Spleen (tissue), 11 donors: ENCODE results near the gene PARD3. TPM values are rescaled to one million over a fixed set of nuclear protein-coding genes. Genes with fewer than 3 reads are reported as not detected.

Experiments used
- DNase-seq: peaks from one replicate; pipeline ENCODE4 v3.0.0-alpha.2; 2020
- H3K27ac ChIP-seq, 8 donors: fragments of 200-600 bp; sonication (generic) in 7 of 8; 1 replicate in 4 of 8; 2 replicates in 4 of 8; pipeline versions ENCODE4 v1.5.0 to v1.8.0; 2016 to 2021; ENCODE audit warnings: inconsistent platforms in 4 of 8, mild to moderate bottlenecking in 4 of 8, moderate library complexity in 1 of 8
- H3K27me3 ChIP-seq, 7 donors: fragments of 200-600 bp; sonication (generic) in 6 of 7; replicated peaks in 1 of 7; 1 replicate in 4 of 7; 2 replicates in 3 of 7; pipeline versions ENCODE4 v1.5.0 to v1.8.0; 2016 to 2021; ENCODE audit warnings: inconsistent platforms in 3 of 7, mild to moderate bottlenecking in 1 of 7
- H3K36me3 ChIP-seq, 6 donors: fragments of 200-600 bp; sonication (generic) in 5 of 6; 1 replicate in 4 of 6; 2 replicates in 2 of 6; pipeline versions ENCODE4 v1.5.0 to v1.8.0; 2016 to 2021; ENCODE audit warnings: inconsistent platforms in 2 of 6
- H3K4me1 ChIP-seq, 6 donors: fragments of 200-600 bp; sonication (generic) in 5 of 6; 1 replicate in 3 of 6; 2 replicates in 3 of 6; pipeline versions ENCODE4 v1.5.0 to v1.8.0; 2016 to 2021; ENCODE audit warnings: inconsistent platforms in 3 of 6
- H3K4me3 ChIP-seq, 8 donors: fragments of 200-600 bp; sonication (generic) in 7 of 8; 1 replicate in 4 of 8; 2 replicates in 4 of 8; pipeline versions ENCODE4 v1.5.0 to v1.8.0; 2016 to 2021; ENCODE audit warnings: inconsistent platforms in 4 of 8, mild to moderate bottlenecking in 4 of 8, moderate library complexity in 2 of 8
- H3K9me3 ChIP-seq, 8 donors: fragments of 200-600 bp; sonication (generic) in 7 of 8; 1 replicate in 4 of 8; 2 replicates in 4 of 8; pipeline versions ENCODE4 v1.5.0 to v1.8.0; 2016 to 2021; ENCODE audit warnings: inconsistent platforms in 4 of 8
- POLR2A ChIP-seq, 3 donors: fragments of 450-650 bp; IDR thresholded peaks; one replicate each; pipeline ENCODE4 v1.5.1; 2017; ENCODE audit warnings: antibody characterized with exemption in 3 of 3, mild to moderate bottlenecking in 1 of 3
- POLR2AphosphoS5 ChIP-seq, 3 donors: sonication (generic); formaldehyde crosslinking; IDR thresholded peaks; one replicate each; pipeline ENCODE4 v1.5.1; 2017; ENCODE audit warnings: antibody characterized with exemption in 3 of 3
- WGBS, 5 donors: extraction: QIAGEN DNeasy Blood & Tissue Kit in 3 of 5; methylation state at CpG; one replicate each; pipeline versions ENCODE4 v1.1.5 to v1.1.7; 2013 to 2018; 5-methylcytosine and 5-hydroxymethylcytosine counted together
- intact Hi-C: fragments of 100-400 bp; cut with DNase I; formaldehyde crosslinking; loops from one replicate; pipeline ENCODE4 v1.15.0; 2023; ENCODE audit warnings: low total_unique reads
- polyA plus RNA-seq, 3 donors: library from polyadenylated mRNA; stranded (reverse); fragments of 200-250 nt; gene quantifications; one replicate each; pipeline ENCODE4 v1.2.1, GENCODE V29; 2013
- total RNA-seq, 7 donors: library from RNA; depleted of rRNA in 3 of 7; stranded (reverse); fragments of >200 nt in 3 of 7; fragmentation: NEBNext Ultra II Directional in 4 of 7; extraction: Animal tissue kit (Norgen Biotek cat#: 25700) in 4 of 7; gene quantifications; one replicate each; pipeline versions ENCODE4 v1.1.0 to v1.2.1, GENCODE V29; 2016 to 2021
- TF ChIP-seq, protein P1 (sequence below), 11 experiments: fragments of 200-600 bp in 7 of 11; fragments of 450-650 bp in 4 of 11; sonication (generic) in 4 of 11; IDR thresholded peaks in 8 of 11; conservative IDR thresholded peaks in 3 of 11; 1 replicate in 7 of 11; 2 replicates in 4 of 11; pipeline versions ENCODE4 v1.4.0 to v1.8.0; 2016 to 2021; ENCODE audit warnings: antibody characterized with exemption in 11 of 11, inconsistent platforms in 4 of 11, mild to moderate bottlenecking in 1 of 11
- donor health status: healthy with polysubstance abuse.
- donor health status: DM: no; HTN: no; CAD: no; lungs with moderate emphysema.
- donor health status: DM: no; HTN: no; CAD: no.
- donor health status: Bipolar disorder and iron deficiency.
- donor health status: healthy.
- donor health status: DM: no; HTN: no; CAD: no.
- donor health status: DM: yes; HTN: yes; CAD: no.

PARD3 gene
- total and polyA plus RNA-seq, 10 donors: 2.8 to 18.9 (median 10.8) TPM

DNA sequence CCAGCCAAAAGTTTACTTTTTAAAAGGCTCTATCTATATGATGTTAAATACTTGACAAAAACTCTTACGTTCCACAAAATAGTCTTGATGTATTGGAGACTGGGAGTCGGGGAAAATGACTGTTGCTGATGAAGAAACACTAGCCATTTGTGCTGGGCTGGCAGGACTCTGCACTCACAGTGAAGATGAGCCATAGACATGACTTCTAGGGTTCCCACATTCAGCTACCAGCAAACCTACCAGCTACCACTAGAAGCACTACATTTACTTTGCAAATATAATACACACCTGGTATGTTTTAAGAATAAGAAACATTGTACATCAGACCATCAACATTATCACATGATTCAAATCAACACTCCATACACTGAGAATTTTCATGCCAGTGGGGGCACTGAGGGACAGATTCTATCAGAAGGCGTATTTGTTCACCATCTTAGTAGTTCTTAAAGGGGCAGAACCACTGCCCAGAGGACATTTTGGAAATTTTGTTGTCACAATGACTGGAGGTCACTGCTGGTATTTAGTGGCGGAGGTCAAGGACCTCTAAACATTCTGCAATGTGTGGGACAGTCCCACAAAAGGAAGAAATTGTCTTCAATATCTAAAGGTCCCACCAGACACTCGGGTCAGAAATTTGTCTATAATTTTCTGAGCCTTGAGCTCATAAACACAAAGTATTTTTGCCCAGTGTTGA is 52.3 kb downstream of the PARD3 start:
- DNase-seq: no peak
- no peak overlapping the region for H3K27ac ChIP-seq
- no peaks in the 10 kb centered on the region for H3K9me3 ChIP-seq
- no peaks in the 10 kb centered on the region for H3K4me1 ChIP-seq
- TF ChIP-seq POLR2AphosphoS5 (IDR thresholded peaks at IDR 0.05) (no peak), POLR2A (IDR thresholded peaks at IDR 0.05) (no peak)
- TF ChIP-seq, protein P1, sequence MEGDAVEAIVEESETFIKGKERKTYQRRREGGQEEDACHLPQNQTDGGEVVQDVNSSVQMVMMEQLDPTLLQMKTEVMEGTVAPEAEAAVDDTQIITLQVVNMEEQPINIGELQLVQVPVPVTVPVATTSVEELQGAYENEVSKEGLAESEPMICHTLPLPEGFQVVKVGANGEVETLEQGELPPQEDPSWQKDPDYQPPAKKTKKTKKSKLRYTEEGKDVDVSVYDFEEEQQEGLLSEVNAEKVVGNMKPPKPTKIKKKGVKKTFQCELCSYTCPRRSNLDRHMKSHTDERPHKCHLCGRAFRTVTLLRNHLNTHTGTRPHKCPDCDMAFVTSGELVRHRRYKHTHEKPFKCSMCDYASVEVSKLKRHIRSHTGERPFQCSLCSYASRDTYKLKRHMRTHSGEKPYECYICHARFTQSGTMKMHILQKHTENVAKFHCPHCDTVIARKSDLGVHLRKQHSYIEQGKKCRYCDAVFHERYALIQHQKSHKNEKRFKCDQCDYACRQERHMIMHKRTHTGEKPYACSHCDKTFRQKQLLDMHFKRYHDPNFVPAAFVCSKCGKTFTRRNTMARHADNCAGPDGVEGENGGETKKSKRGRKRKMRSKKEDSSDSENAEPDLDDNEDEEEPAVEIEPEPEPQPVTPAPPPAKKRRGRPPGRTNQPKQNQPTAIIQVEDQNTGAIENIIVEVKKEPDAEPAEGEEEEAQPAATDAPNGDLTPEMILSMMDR (IDR thresholded peaks at IDR 0.05 in 8 of 11, conservative IDR thresholded peaks at IDR 0.05 in 3 of 11): no peak
- intact Hi-C loops: no loop called here
- no peak overlapping the region for H3K4me3 ChIP-seq
- H3K36me3 ChIP-seq: no peaks in the 10 kb centered on the region
- 63 to 83% (median 79%) methylated on average over 5 of the region's 5 CpGs for WGBS, 5 donors
- no peaks in the 10 kb centered on the region for H3K27me3 ChIP-seq

- DNase-seq: no peak
- no peaks in the 10 kb centered on the region for H3K9me3 ChIP-seq
- H3K27ac ChIP-seq: no peak overlapping the region
- no peaks in the 10 kb centered on the region for H3K27me3 ChIP-seq
- 92 to 97% (median 95%) methylated on average over 3 of the region's 3 CpGs for WGBS, 5 donors
- H3K4me1 ChIP-seq: no peaks in the 10 kb centered on the region
- H3K36me3 ChIP-seq: no peaks in the 10 kb centered on the region
- intact Hi-C loops: no loop called here
- no peak overlapping the region for H3K4me3 ChIP-seq
- TF ChIP-seq POLR2A (IDR thresholded peaks at IDR 0.05) (no peak), POLR2AphosphoS5 (IDR thresholded peaks at IDR 0.05) (no peak)
- TF ChIP-seq, protein P1 (IDR thresholded peaks at IDR 0.05 in 8 of 11, conservative IDR thresholded peaks at IDR 0.05 in 3 of 11): no peak
Measured at GRCh38 chr10:34762156-34762555, 52.9 kb downstream of the PARD3 start.

DNA sequence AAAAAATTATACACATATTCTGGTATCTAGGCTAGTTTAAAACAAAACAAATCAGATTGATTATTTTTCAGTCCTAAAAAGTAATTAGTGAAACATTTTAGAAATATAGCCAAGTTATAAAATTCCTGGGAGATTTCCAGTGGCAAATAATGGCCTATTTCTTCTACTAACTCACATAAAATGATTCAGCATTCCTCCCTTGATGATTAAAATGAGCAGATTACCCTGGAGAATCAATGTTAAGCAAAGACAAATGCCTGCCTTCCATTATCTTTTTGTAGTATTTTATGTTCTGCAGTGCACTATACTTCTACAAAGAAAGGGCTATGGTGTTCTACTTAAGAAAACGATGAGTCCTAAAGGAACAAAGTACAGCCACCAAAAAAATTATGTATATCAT is 53.6 kb downstream of the PARD3 start:
- Histone ChIP-seq H3K27me3 (no peaks in the 10 kb centered on the region), H3K4me3 (no peak overlapping the region), H3K4me1 (no peaks in the 10 kb centered on the region), H3K36me3 (no peaks in the 10 kb centered on the region), H3K9me3 (no peaks in the 10 kb centered on the region), H3K27ac (no peak overlapping the region)
- TF ChIP-seq, protein P1 (IDR thresholded peaks at IDR 0.05 in 8 of 11, conservative IDR thresholded peaks at IDR 0.05 in 3 of 11): no peak
- TF ChIP-seq POLR2A (IDR thresholded peaks at IDR 0.05) (no peak), POLR2AphosphoS5 (IDR thresholded peaks at IDR 0.05) (no peak)
- DNase-seq: no peak
- 76 to 92% (median 90%) methylated on average over 1 of the region's 1 CpG for WGBS, 5 donors
- intact Hi-C loops: no loop called here

- H3K9me3 ChIP-seq: no peaks in the 10 kb centered on the region
- no peaks in the 10 kb centered on the region for H3K27me3 ChIP-seq
- H3K4me1 ChIP-seq: no peaks in the 10 kb centered on the region
- WGBS, 5 donors: 88 to 94% (median 94%) methylated on average over 1 of the region's 1 CpG
- TF ChIP-seq POLR2A (IDR thresholded peaks at IDR 0.05) (no peak), POLR2AphosphoS5 (IDR thresholded peaks at IDR 0.05) (no peak)
- TF ChIP-seq, protein P1 (IDR thresholded peaks at IDR 0.05 in 8 of 11, conservative IDR thresholded peaks at IDR 0.05 in 3 of 11): no peak
- no peaks in the 10 kb centered on the region for H3K36me3 ChIP-seq
- H3K4me3 ChIP-seq: no peak overlapping the region
- no peak overlapping the region for H3K27ac ChIP-seq
- DNase-seq: no peak
- intact Hi-C loops: no loop called here
Measured at GRCh38 chr10:34760606-34761005, 54.5 kb downstream of the PARD3 start.
